ENCODE data around the gene KIF12.
"Not testable (repeated sequence)": the region's sequence is repeated elsewhere in the genome, so short reads cannot be mapped to it uniquely, and the experiment has no call there.

Gene KIF12

GRCh38 chr9:114046875-114047274 lies 52.2 kb downstream of the KIF12 start:
- no peaks in the 10 kb centered on the region for H3K9me3 ChIP-seq (ENCODE audit: insufficient read depth, low read depth, low read length)
- no peak overlapping the region for H2AK5ac ChIP-seq (ENCODE audit: low read length)
- H3K27me3 ChIP-seq (ENCODE audit: insufficient read depth, low read length) = no peaks in the 10 kb centered on the region
- no peak overlapping the region for H3K4ac ChIP-seq (ENCODE audit: low read depth, low read length)
- H4K8ac ChIP-seq (ENCODE audit: low read depth, low read length) = no peak overlapping the region
- H3K9ac ChIP-seq (ENCODE audit: low read length) = no peak overlapping the region
- no peaks in the 10 kb centered on the region for H3K4me1 ChIP-seq (ENCODE audit: control insufficient read depth in 1 of 2, insufficient read depth in 2 of 2, low read length in 2 of 2)
- no peak overlapping the region for H4K12ac ChIP-seq (ENCODE audit: low read depth, low read length)
- H4K91ac ChIP-seq (ENCODE audit: low read depth, low read length) = no peak overlapping the region
- H2BK12ac ChIP-seq (ENCODE audit: low read length) = no peak overlapping the region
- H3K79me2 ChIP-seq (ENCODE audit: control insufficient read depth, insufficient read depth, low read length, poor library complexity) = no peaks in the 10 kb centered on the region
- H2AFZ ChIP-seq (ENCODE audit: insufficient read depth, low read length, poor library complexity) = no peak overlapping the region
- H3K4me3 ChIP-seq (ENCODE audit: low read depth, low read length) = no peak overlapping the region
- H3K79me1 ChIP-seq (ENCODE audit: low read length) = no peaks in the 10 kb centered on the region
- no peak overlapping the region for H3K23ac ChIP-seq (ENCODE audit: low read length)
- H3K18ac ChIP-seq (ENCODE audit: low read length) = no peak overlapping the region
- no peak overlapping the region for H3K14ac ChIP-seq (ENCODE audit: low read length)
- no peak overlapping the region for H3K27ac ChIP-seq (ENCODE audit: low read depth, low read length)
- H3K4me2 ChIP-seq (ENCODE audit: low read length) = no peak overlapping the region
- H2BK5ac ChIP-seq (ENCODE audit: low read depth, low read length, poor library complexity) = no peak overlapping the region
- H2BK120ac ChIP-seq (ENCODE audit: insufficient read depth, low read length, poor library complexity) = no peak overlapping the region
- DNase-seq = no peak
- WGBS (ENCODE audit: extremely low coverage, insufficient coverage, insufficient read length) = no CpG with 5 or more reads among the region's 1 CpG
- H3K36me3 ChIP-seq (ENCODE audit: control insufficient read depth in 1 of 2, insufficient read depth in 2 of 2, low read length in 2 of 2) = peaks cover 19 to 29% of the 10 kb centered on the region in 2 experiments

- Histone ChIP-seq H4K91ac (ENCODE audit: low read depth, low read length) (no peak overlapping the region), H3K36me3 (ENCODE audit: control insufficient read depth in 1 of 2, insufficient read depth in 2 of 2, low read length in 2 of 2) (peaks cover 19 to 23% of the 10 kb centered on the region in 2 experiments), H3K4ac (ENCODE audit: low read depth, low read length) (no peak overlapping the region), H3K4me2 (ENCODE audit: low read length) (no peak overlapping the region), H4K12ac (ENCODE audit: low read depth, low read length) (no peak overlapping the region), H3K79me2 (ENCODE audit: control insufficient read depth, insufficient read depth, low read length, poor library complexity) (no peaks in the 10 kb centered on the region), H3K18ac (ENCODE audit: low read length) (no peak overlapping the region), H3K27ac (ENCODE audit: low read depth, low read length) (no peak overlapping the region), H3K9ac (ENCODE audit: low read length) (no peak overlapping the region), H2BK12ac (ENCODE audit: low read length) (no peak overlapping the region), H3K9me3 (ENCODE audit: insufficient read depth, low read depth, low read length) (no peaks in the 10 kb centered on the region), H3K4me3 (ENCODE audit: low read depth, low read length) (no peak overlapping the region), H3K4me1 (ENCODE audit: control insufficient read depth in 1 of 2, insufficient read depth in 2 of 2, low read length in 2 of 2) (no peaks in the 10 kb centered on the region), H2AK5ac (ENCODE audit: low read length) (no peak overlapping the region), H3K79me1 (ENCODE audit: low read length) (no peaks in the 10 kb centered on the region), H2AFZ (ENCODE audit: insufficient read depth, low read length, poor library complexity) (no peak overlapping the region), H3K14ac (ENCODE audit: low read length) (no peak overlapping the region), H3K27me3 (ENCODE audit: insufficient read depth, low read length) (no peaks in the 10 kb centered on the region), H2BK120ac (ENCODE audit: insufficient read depth, low read length, poor library complexity) (no peak overlapping the region), H2BK5ac (ENCODE audit: low read depth, low read length, poor library complexity) (no peak overlapping the region), H3K23ac (ENCODE audit: low read length) (no peak overlapping the region), H4K8ac (ENCODE audit: low read depth, low read length) (no peak overlapping the region)
- no peak for DNase-seq
- no CpG with 5 or more reads among the region's 4 CpGs for WGBS (ENCODE audit: extremely low coverage, insufficient coverage, insufficient read length)
Observed at GRCh38 chr9:114046237-114046755, 52.8 kb downstream of the KIF12 start.

GRCh38 chr9:114043660-114044059 lies 55.4 kb downstream of the KIF12 start:
- H3K36me3 ChIP-seq (ENCODE audit: control insufficient read depth in 1 of 2, insufficient read depth in 2 of 2, low read length in 2 of 2); DNase-seq; H3K14ac ChIP-seq (ENCODE audit: low read length); H4K8ac ChIP-seq (ENCODE audit: low read depth, low read length); H3K27me3 ChIP-seq (ENCODE audit: insufficient read depth, low read length); H4K91ac ChIP-seq (ENCODE audit: low read depth, low read length); H3K4ac ChIP-seq (ENCODE audit: low read depth, low read length); H3K79me2 ChIP-seq (ENCODE audit: control insufficient read depth, insufficient read depth, low read length, poor library complexity); H2BK12ac ChIP-seq (ENCODE audit: low read length); H2BK120ac ChIP-seq (ENCODE audit: insufficient read depth, low read length, poor library complexity); H3K23ac ChIP-seq (ENCODE audit: low read length); H3K18ac ChIP-seq (ENCODE audit: low read length); H3K4me2 ChIP-seq (ENCODE audit: low read length); H3K9me3 ChIP-seq (ENCODE audit: insufficient read depth, low read depth, low read length); H3K79me1 ChIP-seq (ENCODE audit: low read length); H4K12ac ChIP-seq (ENCODE audit: low read depth, low read length); H2BK5ac ChIP-seq (ENCODE audit: low read depth, low read length, poor library complexity); H2AK5ac ChIP-seq (ENCODE audit: low read length); H3K27ac ChIP-seq (ENCODE audit: low read depth, low read length); H3K4me3 ChIP-seq (ENCODE audit: low read depth, low read length); H3K9ac ChIP-seq (ENCODE audit: low read length); H3K4me1 ChIP-seq (ENCODE audit: control insufficient read depth in 1 of 2, insufficient read depth in 2 of 2, low read length in 2 of 2); H2AFZ ChIP-seq (ENCODE audit: insufficient read depth, low read length, poor library complexity): not testable (repeated sequence)
